Fibroblast of upper back skin (primary cell): ENCODE measurements around the gene ATP11C.
A peak's percentile ranks its signal among the peaks of the same experiment; 100 is the strongest.
"Not testable (repeated sequence)": the region's sequence is repeated elsewhere in the genome, so short reads cannot be mapped to it uniquely, and the experiment has no call there.

Experiments
- DNase-seq: peaks from one replicate; pipeline ENCODE4 v3.0.0-alpha.2; 2013

ATP11C gene

GRCh38 chrX:139702658-139703057 is 230.2 kb downstream of the ATP11C start:
- DNase-seq: no peak

- no peak for DNase-seq
These were observed 239.9 kb downstream of the ATP11C start for GRCh38 chrX:139692908-139693307.

- DNase-seq: no peak
These were observed 240.4 kb downstream of the ATP11C start for GRCh38 chrX:139692506-139692849.

- no peak for DNase-seq
These were observed 240.9 kb downstream of the ATP11C start for GRCh38 chrX:139691843-139692505.

DNA sequence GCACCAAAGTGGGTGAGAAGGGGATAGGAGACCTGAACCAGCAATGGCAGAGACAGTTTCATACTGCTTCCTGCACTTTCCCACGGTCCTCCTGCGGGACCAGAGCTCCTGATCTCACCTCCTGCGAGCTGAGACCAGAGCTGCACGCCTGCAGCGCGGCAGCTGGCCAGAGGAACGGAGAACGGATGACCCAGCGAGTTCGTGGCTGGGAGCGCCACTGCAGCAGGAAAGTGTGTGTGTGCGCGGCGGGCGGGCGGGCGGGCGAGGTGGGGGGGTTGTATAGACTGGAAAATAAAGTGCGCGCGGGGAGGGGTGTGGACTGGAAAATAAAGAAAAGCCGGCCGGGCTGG is 241.4 kb downstream of the ATP11C start:
- peak; percentile 1 for DNase-seq

DNA sequence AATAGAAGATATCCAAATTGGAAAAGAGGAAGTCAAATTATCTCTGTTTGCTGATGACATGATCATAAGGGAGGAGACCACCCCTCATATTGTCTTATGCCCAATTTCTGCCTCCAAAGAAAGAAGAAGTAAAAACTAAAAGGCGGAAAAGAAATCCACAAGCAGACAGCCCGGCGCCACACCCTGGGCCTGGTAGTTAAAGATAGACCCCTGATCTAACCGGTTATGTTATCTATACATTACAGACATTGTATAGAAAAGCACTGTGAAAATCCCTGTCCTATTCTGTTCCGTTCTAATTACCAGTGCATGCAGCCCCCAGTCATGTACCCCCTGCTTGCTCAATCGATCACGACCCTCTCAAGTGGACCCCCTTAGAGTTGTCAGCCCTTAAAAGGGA is 247.7 kb downstream of the ATP11C start:
- DNase-seq: not testable (repeated sequence)

- DNase-seq: no peak
These were observed 252.5 kb downstream of the ATP11C start for GRCh38 chrX:139680356-139680755.
